ENCODE results near the gene SMC4.
A peak's percentile ranks its signal among the peaks of the same experiment; 100 is the strongest.
"Not testable (repeated sequence)": the region's sequence is repeated elsewhere in the genome, so short reads cannot be mapped to it uniquely, and the experiment has no call there.

SMC4 gene

GRCh38 chr3:160399125-160400029, at the start of gene SMC4, which contains the start of gene IFT80:
SMC4 (plus strand) TSS chr3:160399650; CDS start chr3:160400827, 1,177 bp downstream.
IFT80 (minus strand) TSS chr3:160399225; CDS start chr3:160384600, 14,625 bp downstream.
- Histone ChIP-seq H3K27ac (peak within 1 kb of the TSS; percentile 97), H3K9me3 (ENCODE audit: low read depth, low read length) (no peaks in the 10 kb centered on the region), H3K4me3 (peak within 1 kb of the TSS; percentile 98), H3K36me3 (ENCODE audit: insufficient read depth, low read length) (peaks cover 38% of the 10 kb centered on the region), H3K9ac (ENCODE audit: insufficient read length) (peak within 1 kb of the TSS; percentile 100)
- TF ChIP-seq EZH2 (IDR thresholded peaks at IDR 0.05) (no peak), POLR2AphosphoS5 (IDR thresholded peaks at IDR 0.05; ENCODE audit: borderline replicate concordance, low read depth, low read length) (peak; percentile 89), FOXP2 (optimal IDR thresholded peaks at IDR 0.05; ENCODE audit: control extremely low read depth, extremely low read length, insufficient read depth) (peak; percentile 68)
- peak; percentile 96 for DNase-seq (ENCODE audit: low read depth, low spot score)

GRCh38 chr3:160355826-160356225, 43.6 kb upstream of the SMC4 start:
- Histone ChIP-seq H3K4me3 (no peak overlapping the region), H3K36me3 (ENCODE audit: insufficient read depth, low read length) (0 out of 2 replicates have a peak, but pooled peaks cover 4% of the 10 kb centered on the region), H3K9ac (ENCODE audit: insufficient read length) (no peak overlapping the region), H3K9me3 (ENCODE audit: low read depth, low read length) (no peaks in the 10 kb centered on the region), H3K27ac (no peak overlapping the region)
- TF ChIP-seq FOXP2 (optimal IDR thresholded peaks at IDR 0.05; ENCODE audit: control extremely low read depth, extremely low read length, insufficient read depth) (no peak), POLR2AphosphoS5 (IDR thresholded peaks at IDR 0.05; ENCODE audit: borderline replicate concordance, low read depth, low read length) (no peak), EZH2 (IDR thresholded peaks at IDR 0.05) (no peak)
- no peak for DNase-seq (ENCODE audit: low read depth, low spot score)

GRCh38 chr3:160362896-160363295, 36.6 kb upstream of the SMC4 start:
- H3K36me3 ChIP-seq (ENCODE audit: insufficient read depth, low read length); H3K9ac ChIP-seq (ENCODE audit: insufficient read length); H3K27ac ChIP-seq; DNase-seq (ENCODE audit: low read depth, low spot score); H3K9me3 ChIP-seq (ENCODE audit: low read depth, low read length); H3K4me3 ChIP-seq: not testable (repeated sequence)

GRCh38 chr3:160365869-160366522, 33.5 kb upstream of the SMC4 start:
- H3K4me3 ChIP-seq, result no peak overlapping the region
- DNase-seq (ENCODE audit: low read depth, low spot score), result no peak

GRCh38 chr3:160368804-160369203, 30.6 kb upstream of the SMC4 start:
- H3K27ac ChIP-seq, result no peak overlapping the region
- peaks cover 3% of the 10 kb centered on the region; the same call in 1 of the 2 replicates for H3K36me3 ChIP-seq (ENCODE audit: insufficient read depth, low read length)
- TF ChIP-seq POLR2AphosphoS5 (IDR thresholded peaks at IDR 0.05; ENCODE audit: borderline replicate concordance, low read depth, low read length) (no peak), FOXP2 (optimal IDR thresholded peaks at IDR 0.05; ENCODE audit: control extremely low read depth, extremely low read length, insufficient read depth) (no peak), EZH2 (IDR thresholded peaks at IDR 0.05) (no peak)

More at GRCh38 chr3:160365869-160366522, 33.5 kb upstream of the SMC4 start:
- no peak overlapping the region for H3K27ac ChIP-seq
- TF ChIP-seq FOXP2 (optimal IDR thresholded peaks at IDR 0.05; ENCODE audit: control extremely low read depth, extremely low read length, insufficient read depth), result no peak
- no peak for TF ChIP-seq POLR2AphosphoS5 (IDR thresholded peaks at IDR 0.05; ENCODE audit: borderline replicate concordance, low read depth, low read length)
- no peak for TF ChIP-seq EZH2 (IDR thresholded peaks at IDR 0.05)
- no peak overlapping the region for H3K9ac ChIP-seq (ENCODE audit: insufficient read length)
- no peaks in the 10 kb centered on the region for H3K9me3 ChIP-seq (ENCODE audit: low read depth, low read length)
- H3K36me3 ChIP-seq (ENCODE audit: insufficient read depth, low read length), result no peaks in the 10 kb centered on the region

GRCh38 chr3:160369784-160370183, 29.7 kb upstream of the SMC4 start:
- Histone ChIP-seq H3K9me3 (ENCODE audit: low read depth, low read length) (no peaks in the 10 kb centered on the region), H3K36me3 (ENCODE audit: insufficient read depth, low read length) (peaks cover 11% of the 10 kb centered on the region), H3K4me3 (no peak overlapping the region), H3K27ac (no peak overlapping the region), H3K9ac (ENCODE audit: insufficient read length) (no peak overlapping the region)
- no peak for TF ChIP-seq FOXP2 (optimal IDR thresholded peaks at IDR 0.05; ENCODE audit: control extremely low read depth, extremely low read length, insufficient read depth)
- no peak for TF ChIP-seq POLR2AphosphoS5 (IDR thresholded peaks at IDR 0.05; ENCODE audit: borderline replicate concordance, low read depth, low read length)
- no peak for TF ChIP-seq EZH2 (IDR thresholded peaks at IDR 0.05)
- DNase-seq (ENCODE audit: low read depth, low spot score), result no peak

More at GRCh38 chr3:160368804-160369203, 30.6 kb upstream of the SMC4 start:
- DNase-seq (ENCODE audit: low read depth, low spot score), result no peak
- Histone ChIP-seq H3K9ac (ENCODE audit: insufficient read length) (no peak overlapping the region), H3K4me3 (no peak overlapping the region), H3K9me3 (ENCODE audit: low read depth, low read length) (no peaks in the 10 kb centered on the region)

GRCh38 chr3:160370987-160371857, 28.2 kb upstream of the SMC4 start:
- TF ChIP-seq FOXP2 (optimal IDR thresholded peaks at IDR 0.05; ENCODE audit: control extremely low read depth, extremely low read length, insufficient read depth) (no peak), EZH2 (IDR thresholded peaks at IDR 0.05) (no peak)
- peaks cover 21% of the 10 kb centered on the region for H3K36me3 ChIP-seq (ENCODE audit: insufficient read depth, low read length)
- no peak for DNase-seq (ENCODE audit: low read depth, low spot score)

GRCh38 chr3:160372780-160373179, 26.7 kb upstream of the SMC4 start:
- peaks cover 27% of the 10 kb centered on the region for H3K36me3 ChIP-seq (ENCODE audit: insufficient read depth, low read length)
- no peak overlapping the region for H3K27ac ChIP-seq
- TF ChIP-seq EZH2 (IDR thresholded peaks at IDR 0.05), result no peak
- no peak for TF ChIP-seq POLR2AphosphoS5 (IDR thresholded peaks at IDR 0.05; ENCODE audit: borderline replicate concordance, low read depth, low read length)
- no peak for TF ChIP-seq FOXP2 (optimal IDR thresholded peaks at IDR 0.05; ENCODE audit: control extremely low read depth, extremely low read length, insufficient read depth)
- no peaks in the 10 kb centered on the region for H3K9me3 ChIP-seq (ENCODE audit: low read depth, low read length)
- DNase-seq (ENCODE audit: low read depth, low spot score), result no peak
- H3K4me3 ChIP-seq, result no peak overlapping the region
- H3K9ac ChIP-seq (ENCODE audit: insufficient read length), result no peak overlapping the region

More at GRCh38 chr3:160370987-160371857, 28.2 kb upstream of the SMC4 start:
- no peak overlapping the region for H3K4me3 ChIP-seq
- H3K9ac ChIP-seq (ENCODE audit: insufficient read length), result no peak overlapping the region
- no peaks in the 10 kb centered on the region for H3K9me3 ChIP-seq (ENCODE audit: low read depth, low read length)
- H3K27ac ChIP-seq, result no peak overlapping the region
